ENCODE results near the gene NBDY. TPM values are rescaled to one million over a fixed set of nuclear protein-coding genes. Genes with fewer than 3 reads are reported as not detected.

Gene NBDY
- total and polyA plus RNA-seq, 4 donors: 11.8 to 43.2 (median 22.7) TPM

- DNase-seq (no peak), ATAC-seq (ENCODE audit: insufficient read depth, low FRiP score) (no peak)
- Histone ChIP-seq H3K4me1 (ENCODE audit: control insufficient read depth in 5 of 5, insufficient read depth in 5 of 5, low read length in 5 of 5) (peaks cover 0 to 22% (median 8%) of the 10 kb centered on the region in 5 donors), H3K27ac (ENCODE audit: low read depth in 1 of 2, low read length in 1 of 2) (no peak overlapping the region), H3K27me3 (ENCODE audit: control insufficient read depth in 3 of 3, insufficient read depth in 3 of 3, low read length in 2 of 3) (peaks cover 0 to 3% (median 0%) of the 10 kb centered on the region in 3 donors), H3K9me3 (ENCODE audit: control insufficient read depth in 4 of 4, insufficient read depth in 3 of 4, low read length in 3 of 4) (no peaks in the 10 kb centered on the region), H3K4me3 (no peak overlapping the region), H3K9ac (ENCODE audit: insufficient read depth in 1 of 2, low read length in 2 of 2) (no peak overlapping the region), H3K36me3 (ENCODE audit: control insufficient read depth in 4 of 4, insufficient read depth in 4 of 4, low read length in 4 of 4) (peaks cover 0 to 3% (median 0%) of the 10 kb centered on the region in 4 donors)
- 64 to 65% methylated on average over 7 of the region's 7 CpGs for WGBS, 2 donors
- TF ChIP-seq CTCF (IDR thresholded peaks at IDR 0.05; ENCODE audit: control extremely low read depth, extremely low read depth): no peak
These were observed 71.8 kb downstream of the NBDY start for GRCh38 chrX:56800801-56801200.

- Histone ChIP-seq H3K9me3 (ENCODE audit: control insufficient read depth in 4 of 4, insufficient read depth in 3 of 4, low read length in 3 of 4) (no peaks in the 10 kb centered on the region), H3K4me1 (ENCODE audit: control insufficient read depth in 5 of 5, insufficient read depth in 5 of 5, low read length in 5 of 5) (peaks cover 0 to 22% (median 6%) of the 10 kb centered on the region in 5 donors), H3K27me3 (ENCODE audit: control insufficient read depth in 3 of 3, insufficient read depth in 3 of 3, low read length in 2 of 3) (peaks cover 0 to 3% (median 0%) of the 10 kb centered on the region in 3 donors), H3K27ac (ENCODE audit: low read depth in 1 of 2, low read length in 1 of 2) (no peak overlapping the region), H3K36me3 (ENCODE audit: control insufficient read depth in 4 of 4, insufficient read depth in 4 of 4, low read length in 4 of 4) (peaks cover 0 to 3% (median 0%) of the 10 kb centered on the region in 4 donors), H3K4me3 (no peak overlapping the region), H3K9ac (ENCODE audit: insufficient read depth in 1 of 2, low read length in 2 of 2) (no peak overlapping the region)
- ATAC-seq (ENCODE audit: insufficient read depth, low FRiP score) (no peak), DNase-seq (no peak)
- TF ChIP-seq CTCF (IDR thresholded peaks at IDR 0.05; ENCODE audit: control extremely low read depth, extremely low read depth): no peak
- 73 to 95% methylated on average over 4 of the region's 4 CpGs for WGBS, 2 donors
These were observed 73.4 kb downstream of the NBDY start for GRCh38 chrX:56802428-56802827.

DNA sequence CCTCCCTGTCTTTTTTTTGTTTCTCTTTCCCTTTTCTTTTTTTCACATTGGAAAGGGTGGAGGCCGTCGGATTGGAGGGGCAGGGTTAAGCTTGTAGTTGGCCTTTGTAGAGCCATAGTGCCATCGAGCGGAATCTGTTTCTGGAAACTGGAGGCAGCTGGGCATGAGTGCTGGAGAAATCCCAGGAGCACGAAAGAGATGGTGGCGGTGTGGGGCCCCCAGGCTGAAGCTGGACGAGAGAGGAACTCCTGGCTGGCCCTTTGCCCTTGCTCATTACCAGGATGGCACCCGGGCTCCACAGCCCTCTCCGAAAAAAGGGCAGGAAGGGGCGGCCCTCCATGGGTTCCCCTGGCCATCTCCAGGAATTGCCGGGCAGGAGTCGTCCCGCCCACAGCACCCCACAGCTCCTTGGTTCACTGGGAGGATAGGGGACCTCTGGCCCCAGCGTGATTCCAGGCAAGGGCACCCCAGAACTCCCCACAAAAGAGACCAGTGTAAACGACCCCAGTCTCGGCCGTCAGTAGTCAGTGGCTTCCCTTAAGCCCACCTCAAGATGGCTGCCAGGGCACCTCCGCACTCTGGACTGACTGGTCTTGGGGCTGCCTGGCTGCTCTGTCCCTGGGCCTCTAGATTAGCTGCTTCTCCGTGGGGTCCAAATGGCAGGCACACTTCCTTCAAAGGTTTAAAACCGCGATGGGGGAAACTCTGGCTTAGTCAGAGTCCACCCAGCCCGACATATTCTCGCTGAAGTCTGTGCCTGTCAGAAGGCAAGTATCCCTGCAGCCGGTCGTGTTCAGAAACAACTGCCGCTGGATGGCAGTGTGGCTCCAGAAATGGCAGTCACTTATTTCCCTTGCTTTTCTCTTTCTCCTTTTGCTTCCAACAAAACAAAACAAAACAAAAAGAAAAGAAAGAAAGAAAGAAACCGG is 74.1 kb downstream of the NBDY start:
- no peaks in the 10 kb centered on the region for H3K9me3 ChIP-seq (ENCODE audit: control insufficient read depth in 4 of 4, insufficient read depth in 3 of 4, low read length in 3 of 4)
- H3K27me3 ChIP-seq (ENCODE audit: control insufficient read depth in 3 of 3, insufficient read depth in 3 of 3, low read length in 2 of 3): no peaks in the 10 kb centered on the region
- ATAC-seq (ENCODE audit: insufficient read depth, low FRiP score) (peak; percentile 82), DNase-seq (peak; percentile 58 to 96 (median 92))
- peaks cover 0 to 3% (median 0%) of the 10 kb centered on the region in 4 donors for H3K36me3 ChIP-seq (ENCODE audit: control insufficient read depth in 4 of 4, insufficient read depth in 4 of 4, low read length in 4 of 4)
- H3K27ac ChIP-seq (ENCODE audit: low read depth in 1 of 2, low read length in 1 of 2): peak overlapping the region in 1 of 2 donors; percentile 30
- H3K4me3 ChIP-seq: peak overlapping the region; percentile 28
- peaks cover 0 to 18% (median 3%) of the 10 kb centered on the region in 5 donors for H3K4me1 ChIP-seq (ENCODE audit: control insufficient read depth in 5 of 5, insufficient read depth in 5 of 5, low read length in 5 of 5)
- TF ChIP-seq CTCF (IDR thresholded peaks at IDR 0.05; ENCODE audit: control extremely low read depth, extremely low read depth): peak; percentile 66
- 34 to 55% methylated on average over 20 to 27 of the region's 27 CpGs for WGBS, 2 donors
- peak overlapping the region; percentile 43 to 82 for H3K9ac ChIP-seq (ENCODE audit: insufficient read depth in 1 of 2, low read length in 2 of 2)

Measured in lung (tissue), 12 donors.